Liver (tissue), 9 donors: ENCODE measurements around the gene SLC27A3. TPM values are rescaled to one million over a fixed set of nuclear protein-coding genes. Genes with fewer than 3 reads are reported as not detected.

ENCODE experiments used
- DNase-seq: peaks from one replicate; pipeline ENCODE4 v3.0.0-alpha.2; 2017; ENCODE audit warnings: low spot score
- H3K27ac ChIP-seq, 2 donors: one replicate each; pipeline ENCODE4 v1.7.0; 2013; ENCODE audit warnings: inconsistent platforms in 2 of 2, low read length in 2 of 2, control low read depth in 1 of 2, low read depth in 1 of 2, mild to moderate bottlenecking in 1 of 2
- H3K27me3 ChIP-seq, 4 donors: one replicate each; pipeline versions ENCODE4 v1.6.1 to v1.7.0; 2013; ENCODE audit warnings: low read length in 3 of 4, inconsistent platforms in 1 of 4, mild to moderate bottlenecking in 1 of 4, moderate library complexity in 1 of 4; ENCODE audit not compliant: control insufficient read depth in 4 of 4, insufficient read depth in 4 of 4
- H3K36me3 ChIP-seq, 4 donors: one replicate each; pipeline versions ENCODE4 v1.6.1 to v1.7.0; 2013; ENCODE audit warnings: low read length in 3 of 4, mild to moderate bottlenecking in 3 of 4, low read depth in 1 of 4, moderate library complexity in 1 of 4; ENCODE audit not compliant: control insufficient read depth in 4 of 4, insufficient read depth in 3 of 4
- H3K4me1 ChIP-seq, 4 donors: one replicate each; pipeline versions ENCODE4 v1.6.1 to v1.7.0; 2013; ENCODE audit warnings: low read length in 3 of 4, mild to moderate bottlenecking in 3 of 4, moderate library complexity in 1 of 4; ENCODE audit not compliant: control insufficient read depth in 4 of 4, insufficient read depth in 4 of 4
- H3K4me3 ChIP-seq, 3 donors: one replicate each; pipeline versions ENCODE4 v1.6.1 to v1.7.0; 2013; ENCODE audit warnings: low read length in 3 of 3, control low read depth in 1 of 3, low read depth in 1 of 3, mild to moderate bottlenecking in 1 of 3
- H3K9ac ChIP-seq, 2 donors: one replicate each; pipeline ENCODE4 v1.7.0; 2013; ENCODE audit warnings: low read length in 2 of 2, mild to moderate bottlenecking in 2 of 2, moderate library complexity in 2 of 2, control low read depth in 1 of 2, low read depth in 1 of 2
- H3K9me3 ChIP-seq, 4 donors: one replicate each; pipeline versions ENCODE4 v1.6.1 to v1.7.0; 2013; ENCODE audit warnings: low read length in 3 of 4; ENCODE audit not compliant: control insufficient read depth in 4 of 4
- EGR1 ChIP-seq, 2 donors: IDR thresholded peaks; 2 replicates each; pipeline ENCODE4 v1.6.1; 2016 to 2018; ENCODE audit warnings: antibody characterized with exemption in 2 of 2, low read depth in 2 of 2
- FOXA1 ChIP-seq: IDR thresholded peaks from 2 replicates; pipeline ENCODE4 v1.6.1; 2016; ENCODE audit warnings: antibody characterized with exemption
- FOXA2 ChIP-seq: IDR thresholded peaks from 2 replicates; pipeline ENCODE4 v1.6.1; 2016; ENCODE audit warnings: antibody characterized with exemption
- GABPA ChIP-seq, 2 donors: IDR thresholded peaks in 1 of 2; conservative IDR thresholded peaks in 1 of 2; 2 replicates each; pipeline ENCODE4 v1.6.1; 2016; ENCODE audit warnings: antibody characterized with exemption in 2 of 2, mild to moderate bottlenecking in 1 of 2, moderate library complexity in 1 of 2
- HNF4G ChIP-seq: IDR thresholded peaks from 2 replicates; pipeline ENCODE4 v1.6.1; 2016; ENCODE audit warnings: antibody characterized with exemption
- JUND ChIP-seq, 2 donors: IDR thresholded peaks; 2 replicates each; pipeline ENCODE4 v1.6.1; 2016; ENCODE audit warnings: antibody characterized with exemption in 2 of 2
- RAD21 ChIP-seq, 2 donors: IDR thresholded peaks; 2 replicates each; pipeline ENCODE4 v1.6.1; 2016; ENCODE audit warnings: antibody characterized with exemption in 2 of 2, mild to moderate bottlenecking in 2 of 2
- RXRA ChIP-seq, 2 donors: IDR thresholded peaks; 2 replicates each; pipeline ENCODE4 v1.6.1; 2017 to 2018; ENCODE audit warnings: antibody characterized with exemption in 2 of 2, mild to moderate bottlenecking in 1 of 2
- TAF1 ChIP-seq: conservative IDR thresholded peaks from 2 replicates; pipeline ENCODE4 v1.6.1; 2016; ENCODE audit warnings: antibody characterized with exemption, mild to moderate bottlenecking
- YY1 ChIP-seq: IDR thresholded peaks from 2 replicates; pipeline ENCODE4 v1.6.1; 2016; ENCODE audit warnings: antibody characterized with exemption, mild to moderate bottlenecking
- WGBS: extraction: QIAGEN DNeasy Blood & Tissue Kit; methylation state at CpG from one replicate; pipeline ENCODE4 v1.1.7; 2013; 5-methylcytosine and 5-hydroxymethylcytosine counted together
- polyA plus RNA-seq, 2 donors: library from polyadenylated mRNA; stranded (reverse) in 1 of 2; unstranded in 1 of 2; fragments of 200-250 nt in 1 of 2; fragments of >200 nt in 1 of 2; fragmentation: Nextera tagmentation in 1 of 2; extraction: Ambion mirVana in 1 of 2; gene quantifications; one replicate each; pipeline versions ENCODE4 v1.2.1 to v1.2.3, GENCODE V29; 2013 to 2015
- total RNA-seq, 2 donors: library from RNA; depleted of rRNA; stranded (reverse); fragments of >200 nt; gene quantifications; one replicate each; pipeline ENCODE4 v1.2.3, GENCODE V29; 2014
- TF ChIP-seq, protein P1 (sequence below): IDR thresholded peaks from 2 replicates; pipeline ENCODE4 v1.6.1; 2016; ENCODE audit warnings: antibody characterized with exemption, mild to moderate bottlenecking
- TF ChIP-seq, protein P2 (sequence below): fragments of 150-350 bp; IDR thresholded peaks from 2 replicates; pipeline ENCODE4 v1.5.1; 2017; ENCODE audit warnings: improper control_type of control experiment, low read depth, low read length; ENCODE audit not compliant: missing input control
- TF ChIP-seq, protein P3 (sequence below): IDR thresholded peaks from 2 replicates; pipeline ENCODE4 v1.6.1; 2016; ENCODE audit warnings: antibody characterized with exemption
- TF ChIP-seq, protein P4 (sequence below): IDR thresholded peaks from 2 replicates; pipeline ENCODE4 v1.6.1; 2016; ENCODE audit warnings: antibody characterized with exemption
- donor health status: healthy.
- donor health status: healthy.
- donor health status: healthy.
- donor health status: healthy.
- donor health status: healthy.

The SLC27A3 gene
- total and polyA plus RNA-seq, 4 donors = 18.1 to 47.4 (median 28.2) TPM

DNA sequence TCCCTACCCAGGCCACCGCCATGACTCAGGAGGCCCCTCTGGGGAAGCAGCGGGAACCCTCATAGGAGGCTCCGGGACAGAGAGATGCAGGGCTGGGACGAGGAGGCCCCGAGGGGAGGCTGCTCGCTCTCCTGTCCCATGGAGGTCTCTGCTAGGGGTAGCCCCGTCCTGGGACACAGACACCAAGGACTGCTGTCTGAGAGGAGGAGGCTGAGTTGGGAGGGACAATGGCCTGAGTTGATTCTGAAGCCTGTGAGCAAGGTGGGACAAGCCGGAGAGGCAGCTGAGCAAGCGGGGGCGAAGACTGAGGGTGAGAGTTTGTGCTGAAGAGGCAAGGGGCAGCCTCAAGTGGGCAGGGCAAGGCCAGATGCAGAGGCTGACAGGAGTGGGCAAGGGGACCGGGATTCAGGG lies 17.4 kb downstream of the SLC27A3 start:
- Histone ChIP-seq H3K9ac (no peak overlapping the region), H3K4me1 (peaks cover 3 to 22% (median 15%) of the 10 kb centered on the region in 4 donors), H3K27me3 (no peaks in the 10 kb centered on the region), H3K27ac (no peak overlapping the region), H3K4me3 (no peak overlapping the region), H3K36me3 (no peaks in the 10 kb centered on the region), H3K9me3 (no peaks in the 10 kb centered on the region)
- 97% methylated on average over 11 of the region's 11 CpGs for WGBS
- DNase-seq = no peak
- TF ChIP-seq, protein P1, sequence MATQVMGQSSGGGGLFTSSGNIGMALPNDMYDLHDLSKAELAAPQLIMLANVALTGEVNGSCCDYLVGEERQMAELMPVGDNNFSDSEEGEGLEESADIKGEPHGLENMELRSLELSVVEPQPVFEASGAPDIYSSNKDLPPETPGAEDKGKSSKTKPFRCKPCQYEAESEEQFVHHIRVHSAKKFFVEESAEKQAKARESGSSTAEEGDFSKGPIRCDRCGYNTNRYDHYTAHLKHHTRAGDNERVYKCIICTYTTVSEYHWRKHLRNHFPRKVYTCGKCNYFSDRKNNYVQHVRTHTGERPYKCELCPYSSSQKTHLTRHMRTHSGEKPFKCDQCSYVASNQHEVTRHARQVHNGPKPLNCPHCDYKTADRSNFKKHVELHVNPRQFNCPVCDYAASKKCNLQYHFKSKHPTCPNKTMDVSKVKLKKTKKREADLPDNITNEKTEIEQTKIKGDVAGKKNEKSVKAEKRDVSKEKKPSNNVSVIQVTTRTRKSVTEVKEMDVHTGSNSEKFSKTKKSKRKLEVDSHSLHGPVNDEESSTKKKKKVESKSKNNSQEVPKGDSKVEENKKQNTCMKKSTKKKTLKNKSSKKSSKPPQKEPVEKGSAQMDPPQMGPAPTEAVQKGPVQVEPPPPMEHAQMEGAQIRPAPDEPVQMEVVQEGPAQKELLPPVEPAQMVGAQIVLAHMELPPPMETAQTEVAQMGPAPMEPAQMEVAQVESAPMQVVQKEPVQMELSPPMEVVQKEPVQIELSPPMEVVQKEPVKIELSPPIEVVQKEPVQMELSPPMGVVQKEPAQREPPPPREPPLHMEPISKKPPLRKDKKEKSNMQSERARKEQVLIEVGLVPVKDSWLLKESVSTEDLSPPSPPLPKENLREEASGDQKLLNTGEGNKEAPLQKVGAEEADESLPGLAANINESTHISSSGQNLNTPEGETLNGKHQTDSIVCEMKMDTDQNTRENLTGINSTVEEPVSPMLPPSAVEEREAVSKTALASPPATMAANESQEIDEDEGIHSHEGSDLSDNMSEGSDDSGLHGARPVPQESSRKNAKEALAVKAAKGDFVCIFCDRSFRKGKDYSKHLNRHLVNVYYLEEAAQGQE = no peak
- TF ChIP-seq, protein P2, sequence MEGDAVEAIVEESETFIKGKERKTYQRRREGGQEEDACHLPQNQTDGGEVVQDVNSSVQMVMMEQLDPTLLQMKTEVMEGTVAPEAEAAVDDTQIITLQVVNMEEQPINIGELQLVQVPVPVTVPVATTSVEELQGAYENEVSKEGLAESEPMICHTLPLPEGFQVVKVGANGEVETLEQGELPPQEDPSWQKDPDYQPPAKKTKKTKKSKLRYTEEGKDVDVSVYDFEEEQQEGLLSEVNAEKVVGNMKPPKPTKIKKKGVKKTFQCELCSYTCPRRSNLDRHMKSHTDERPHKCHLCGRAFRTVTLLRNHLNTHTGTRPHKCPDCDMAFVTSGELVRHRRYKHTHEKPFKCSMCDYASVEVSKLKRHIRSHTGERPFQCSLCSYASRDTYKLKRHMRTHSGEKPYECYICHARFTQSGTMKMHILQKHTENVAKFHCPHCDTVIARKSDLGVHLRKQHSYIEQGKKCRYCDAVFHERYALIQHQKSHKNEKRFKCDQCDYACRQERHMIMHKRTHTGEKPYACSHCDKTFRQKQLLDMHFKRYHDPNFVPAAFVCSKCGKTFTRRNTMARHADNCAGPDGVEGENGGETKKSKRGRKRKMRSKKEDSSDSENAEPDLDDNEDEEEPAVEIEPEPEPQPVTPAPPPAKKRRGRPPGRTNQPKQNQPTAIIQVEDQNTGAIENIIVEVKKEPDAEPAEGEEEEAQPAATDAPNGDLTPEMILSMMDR = no peak
- TF ChIP-seq HNF4G = no peak
- no peak for TF ChIP-seq TAF1
- TF ChIP-seq, protein P3, sequence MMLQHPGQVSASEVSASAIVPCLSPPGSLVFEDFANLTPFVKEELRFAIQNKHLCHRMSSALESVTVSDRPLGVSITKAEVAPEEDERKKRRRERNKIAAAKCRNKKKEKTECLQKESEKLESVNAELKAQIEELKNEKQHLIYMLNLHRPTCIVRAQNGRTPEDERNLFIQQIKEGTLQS = no peak
- TF ChIP-seq FOXA1 = no peak
- no peak for TF ChIP-seq EGR1 (IDR thresholded peaks at IDR 0.05; ENCODE audit: low read depth in 2 of 2)
- no peak for TF ChIP-seq RAD21 (IDR thresholded peaks at IDR 0.05)
- TF ChIP-seq YY1 = no peak
- no peak for TF ChIP-seq RXRA (IDR thresholded peaks at IDR 0.05)
- TF ChIP-seq, protein P4, sequence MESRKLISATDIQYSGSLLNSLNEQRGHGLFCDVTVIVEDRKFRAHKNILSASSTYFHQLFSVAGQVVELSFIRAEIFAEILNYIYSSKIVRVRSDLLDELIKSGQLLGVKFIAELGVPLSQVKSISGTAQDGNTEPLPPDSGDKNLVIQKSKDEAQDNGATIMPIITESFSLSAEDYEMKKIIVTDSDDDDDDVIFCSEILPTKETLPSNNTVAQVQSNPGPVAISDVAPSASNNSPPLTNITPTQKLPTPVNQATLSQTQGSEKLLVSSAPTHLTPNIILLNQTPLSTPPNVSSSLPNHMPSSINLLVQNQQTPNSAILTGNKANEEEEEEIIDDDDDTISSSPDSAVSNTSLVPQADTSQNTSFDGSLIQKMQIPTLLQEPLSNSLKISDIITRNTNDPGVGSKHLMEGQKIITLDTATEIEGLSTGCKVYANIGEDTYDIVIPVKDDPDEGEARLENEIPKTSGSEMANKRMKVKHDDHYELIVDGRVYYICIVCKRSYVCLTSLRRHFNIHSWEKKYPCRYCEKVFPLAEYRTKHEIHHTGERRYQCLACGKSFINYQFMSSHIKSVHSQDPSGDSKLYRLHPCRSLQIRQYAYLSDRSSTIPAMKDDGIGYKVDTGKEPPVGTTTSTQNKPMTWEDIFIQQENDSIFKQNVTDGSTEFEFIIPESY = no peak

DNA sequence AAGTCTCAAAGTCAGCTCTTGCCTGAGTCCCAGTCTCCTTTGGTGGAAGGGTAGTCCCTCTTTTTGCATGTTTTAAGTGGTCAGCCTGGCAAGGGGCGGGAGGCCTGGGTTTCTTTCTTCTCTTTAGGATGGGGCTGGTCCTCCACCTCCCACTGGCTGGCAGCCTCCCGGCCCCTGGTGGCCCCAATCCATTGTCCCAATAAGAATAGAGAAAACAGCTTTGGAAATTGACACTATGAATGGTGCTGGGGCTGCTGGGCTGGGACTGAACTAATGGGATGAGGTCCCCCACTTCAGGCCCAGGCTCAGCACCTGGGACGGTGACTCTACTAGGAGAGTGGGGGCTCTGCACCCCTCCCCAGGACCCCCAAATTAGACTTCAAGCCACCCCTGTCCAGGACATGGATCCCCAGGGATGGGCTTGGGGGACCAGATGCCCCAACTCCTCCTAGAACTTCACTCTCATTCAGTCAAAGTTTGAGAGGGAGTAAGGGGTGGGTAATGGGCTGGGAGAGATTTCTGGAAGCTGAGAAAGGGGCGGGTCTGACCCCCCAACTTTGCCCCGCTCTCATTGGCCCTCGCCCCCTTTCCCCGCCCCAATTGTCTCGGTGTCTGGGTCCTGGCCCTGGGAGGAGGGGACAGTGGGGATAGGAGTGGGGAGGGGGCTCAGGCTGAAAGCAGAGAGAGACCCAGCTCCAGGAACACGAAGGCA lies 18.2 kb downstream of the SLC27A3 start:
- no peaks in the 10 kb centered on the region for H3K36me3 ChIP-seq
- no peaks in the 10 kb centered on the region for H3K9me3 ChIP-seq
- DNase-seq = no peak
- H3K27me3 ChIP-seq = no peaks in the 10 kb centered on the region
- H3K4me3 ChIP-seq = no peak overlapping the region
- 86% methylated on average over 9 of the region's 9 CpGs for WGBS
- peaks cover 3 to 22% (median 15%) of the 10 kb centered on the region in 4 donors for H3K4me1 ChIP-seq
- H3K27ac ChIP-seq = no peak overlapping the region
- no peak overlapping the region for H3K9ac ChIP-seq
- no peak for TF ChIP-seq FOXA1
- no peak for TF ChIP-seq JUND (IDR thresholded peaks at IDR 0.05)
- TF ChIP-seq, protein P1 = no peak
- no peak for TF ChIP-seq YY1
- TF ChIP-seq RAD21 (IDR thresholded peaks at IDR 0.05) = no peak
- TF ChIP-seq FOXA2 = no peak
- TF ChIP-seq HNF4G = no peak
- no peak for TF ChIP-seq TAF1
- no peak for TF ChIP-seq RXRA (IDR thresholded peaks at IDR 0.05)
- TF ChIP-seq, protein P4 = no peak
- no peak for TF ChIP-seq GABPA (IDR thresholded peaks at IDR 0.05 in 1 of 2, conservative IDR thresholded peaks at IDR 0.05 in 1 of 2)
